Nephron progenitor cell (in vitro differentiated cells): ENCODE data around the gene PLA2G4E.

Source experiments
- DNase-seq: peaks from one replicate; pipeline ENCODE4 v3.0.0; 2021
- H3K27ac Mint-ChIP-seq: 2 replicates; pipeline ENCODE4 v1.8.0; 2021; ENCODE audit warnings: mild to moderate bottlenecking, moderate library complexity, mixed read lengths
- H3K27me3 Mint-ChIP-seq: 2 replicates; pipeline ENCODE4 v1.8.0; 2021; ENCODE audit warnings: mild to moderate bottlenecking, low read depth, mixed read lengths; ENCODE audit not compliant: poor library complexity
- H3K36me3 Mint-ChIP-seq: 2 replicates; pipeline ENCODE4 v1.8.0; 2021; ENCODE audit warnings: low read depth, mixed read lengths
- H3K4me1 Mint-ChIP-seq: 2 replicates; pipeline ENCODE4 v1.8.0; 2021; ENCODE audit warnings: mixed read lengths
- H3K4me3 Mint-ChIP-seq: 2 replicates; pipeline ENCODE4 v1.8.0; 2021; ENCODE audit warnings: mild to moderate bottlenecking, moderate library complexity, mixed read lengths
- H3K9me3 Mint-ChIP-seq: 2 replicates; pipeline ENCODE4 v1.8.0; 2021; ENCODE audit warnings: mild to moderate bottlenecking, moderate library complexity, mixed read lengths
- TF ChIP-seq, protein P1 (sequence below): fragments of 200-600 bp; sonication (generic); IDR thresholded peaks from 2 replicates; pipeline ENCODE4 v1.5.0; 2021; ENCODE audit warnings: antibody characterized with exemption

Gene PLA2G4E

DNA sequence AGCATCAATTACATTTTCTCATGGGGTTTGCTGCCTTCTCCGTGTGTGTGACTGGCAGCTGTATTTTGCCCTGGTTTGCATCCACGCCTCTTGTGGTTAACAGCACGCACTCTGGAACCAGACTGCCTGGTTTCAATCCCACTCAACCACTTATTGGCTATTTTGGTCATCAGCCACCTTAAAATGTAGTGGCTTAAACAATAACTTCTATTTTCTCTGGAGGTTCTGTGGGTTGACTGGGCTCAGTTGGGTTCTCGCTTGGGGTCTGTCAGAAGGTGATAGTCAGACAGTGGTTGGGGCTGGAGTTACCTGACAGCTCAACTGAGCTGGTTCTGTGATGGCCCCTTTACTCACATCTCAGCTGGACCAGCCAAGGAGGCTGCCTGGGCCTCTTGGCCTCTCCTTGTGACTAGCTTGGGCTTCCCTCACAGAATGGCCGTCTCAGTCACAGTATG lies 85.2 kb downstream of the PLA2G4E start:
- no peaks in the 10 kb centered on the region for H3K9me3 Mint-ChIP-seq
- H3K36me3 Mint-ChIP-seq = no peaks in the 10 kb centered on the region
- H3K27me3 Mint-ChIP-seq = no peaks in the 10 kb centered on the region
- H3K27ac Mint-ChIP-seq = no peak overlapping the region
- H3K4me3 Mint-ChIP-seq = no peak overlapping the region
- no peak for DNase-seq
- peaks cover 36% of the 10 kb centered on the region for H3K4me1 Mint-ChIP-seq
- TF ChIP-seq, protein P1, sequence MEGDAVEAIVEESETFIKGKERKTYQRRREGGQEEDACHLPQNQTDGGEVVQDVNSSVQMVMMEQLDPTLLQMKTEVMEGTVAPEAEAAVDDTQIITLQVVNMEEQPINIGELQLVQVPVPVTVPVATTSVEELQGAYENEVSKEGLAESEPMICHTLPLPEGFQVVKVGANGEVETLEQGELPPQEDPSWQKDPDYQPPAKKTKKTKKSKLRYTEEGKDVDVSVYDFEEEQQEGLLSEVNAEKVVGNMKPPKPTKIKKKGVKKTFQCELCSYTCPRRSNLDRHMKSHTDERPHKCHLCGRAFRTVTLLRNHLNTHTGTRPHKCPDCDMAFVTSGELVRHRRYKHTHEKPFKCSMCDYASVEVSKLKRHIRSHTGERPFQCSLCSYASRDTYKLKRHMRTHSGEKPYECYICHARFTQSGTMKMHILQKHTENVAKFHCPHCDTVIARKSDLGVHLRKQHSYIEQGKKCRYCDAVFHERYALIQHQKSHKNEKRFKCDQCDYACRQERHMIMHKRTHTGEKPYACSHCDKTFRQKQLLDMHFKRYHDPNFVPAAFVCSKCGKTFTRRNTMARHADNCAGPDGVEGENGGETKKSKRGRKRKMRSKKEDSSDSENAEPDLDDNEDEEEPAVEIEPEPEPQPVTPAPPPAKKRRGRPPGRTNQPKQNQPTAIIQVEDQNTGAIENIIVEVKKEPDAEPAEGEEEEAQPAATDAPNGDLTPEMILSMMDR = no peak

DNA sequence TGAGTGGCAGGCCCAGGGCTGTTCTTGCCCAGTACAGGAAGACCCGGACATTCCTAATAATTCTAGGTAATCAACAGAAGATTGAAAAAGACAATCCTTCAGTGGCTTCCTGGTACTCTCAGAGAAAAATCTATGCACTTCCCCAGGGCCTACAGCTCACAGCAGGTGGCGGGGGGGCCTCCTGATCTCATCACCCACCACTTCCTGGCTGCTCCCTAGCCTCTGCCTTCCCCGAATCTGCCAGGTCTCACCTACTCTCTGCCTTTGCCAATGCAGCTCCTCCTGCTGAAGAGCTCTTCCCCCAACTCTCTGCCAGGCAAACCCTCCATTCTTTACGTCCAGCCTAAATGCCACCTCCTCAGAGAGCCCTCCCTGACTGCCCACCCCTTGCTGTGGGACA lies 86.0 kb downstream of the PLA2G4E start:
- Mint-ChIP-seq H3K4me3 (no peak overlapping the region), H3K9me3 (no peaks in the 10 kb centered on the region), H3K4me1 (peaks cover 41% of the 10 kb centered on the region), H3K36me3 (no peaks in the 10 kb centered on the region), H3K27ac (peak overlapping the region; percentile 26), H3K27me3 (no peaks in the 10 kb centered on the region)
- no peak for DNase-seq
- TF ChIP-seq, protein P1 = no peak

DNA sequence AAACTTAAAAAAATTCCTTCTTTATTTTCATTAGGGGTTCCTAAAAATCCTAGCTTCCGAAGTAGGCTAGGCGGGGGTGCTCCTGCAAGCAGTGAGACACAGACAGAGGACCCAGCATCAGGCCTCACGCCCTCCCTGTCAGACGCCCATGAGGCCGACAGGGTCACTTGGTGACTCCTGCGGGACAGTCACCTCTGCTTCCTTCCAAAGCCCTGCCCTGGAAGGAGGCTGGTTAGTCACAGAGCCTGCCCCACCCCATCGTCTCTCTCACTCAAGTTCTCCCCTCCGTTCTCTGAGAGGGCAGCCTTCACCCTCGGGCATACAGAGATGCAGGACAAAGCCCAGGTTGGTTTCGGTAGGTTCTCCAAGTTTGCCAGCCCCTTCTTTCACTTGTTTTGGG lies 87.1 kb downstream of the PLA2G4E start:
- no peak overlapping the region for H3K27ac Mint-ChIP-seq
- no peaks in the 10 kb centered on the region for H3K27me3 Mint-ChIP-seq
- no peaks in the 10 kb centered on the region for H3K36me3 Mint-ChIP-seq
- no peak overlapping the region for H3K4me3 Mint-ChIP-seq
- TF ChIP-seq, protein P1 = no peak
- no peaks in the 10 kb centered on the region for H3K9me3 Mint-ChIP-seq
- DNase-seq = no peak
- H3K4me1 Mint-ChIP-seq = peaks cover 47% of the 10 kb centered on the region

DNA sequence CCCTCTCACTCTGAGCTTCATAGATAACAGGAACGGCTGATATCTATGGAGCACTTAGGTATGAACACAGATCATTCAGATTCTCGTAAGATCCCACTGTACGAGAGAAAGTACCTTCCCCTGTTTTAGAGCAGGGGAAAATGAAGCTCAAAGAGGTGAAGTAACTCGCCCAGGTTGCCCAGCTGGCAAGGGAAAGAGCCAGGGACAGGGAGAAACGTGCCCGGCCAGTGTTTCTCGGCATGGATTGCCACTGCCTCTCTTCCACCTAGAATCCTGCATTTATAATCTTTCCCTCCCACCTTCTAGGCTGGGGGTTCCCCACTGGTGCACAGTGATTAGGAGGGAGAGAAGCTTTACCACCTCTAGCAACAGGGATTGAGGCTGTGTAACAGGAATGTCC lies 87.5 kb downstream of the PLA2G4E start:
- no peaks in the 10 kb centered on the region for H3K27me3 Mint-ChIP-seq
- H3K4me3 Mint-ChIP-seq = no peak overlapping the region
- peaks cover 50% of the 10 kb centered on the region for H3K4me1 Mint-ChIP-seq
- H3K36me3 Mint-ChIP-seq = no peaks in the 10 kb centered on the region
- peak overlapping the region; percentile 83 for H3K27ac Mint-ChIP-seq
- TF ChIP-seq, protein P1 = no peak
- no peaks in the 10 kb centered on the region for H3K9me3 Mint-ChIP-seq
- DNase-seq = no peak

DNA sequence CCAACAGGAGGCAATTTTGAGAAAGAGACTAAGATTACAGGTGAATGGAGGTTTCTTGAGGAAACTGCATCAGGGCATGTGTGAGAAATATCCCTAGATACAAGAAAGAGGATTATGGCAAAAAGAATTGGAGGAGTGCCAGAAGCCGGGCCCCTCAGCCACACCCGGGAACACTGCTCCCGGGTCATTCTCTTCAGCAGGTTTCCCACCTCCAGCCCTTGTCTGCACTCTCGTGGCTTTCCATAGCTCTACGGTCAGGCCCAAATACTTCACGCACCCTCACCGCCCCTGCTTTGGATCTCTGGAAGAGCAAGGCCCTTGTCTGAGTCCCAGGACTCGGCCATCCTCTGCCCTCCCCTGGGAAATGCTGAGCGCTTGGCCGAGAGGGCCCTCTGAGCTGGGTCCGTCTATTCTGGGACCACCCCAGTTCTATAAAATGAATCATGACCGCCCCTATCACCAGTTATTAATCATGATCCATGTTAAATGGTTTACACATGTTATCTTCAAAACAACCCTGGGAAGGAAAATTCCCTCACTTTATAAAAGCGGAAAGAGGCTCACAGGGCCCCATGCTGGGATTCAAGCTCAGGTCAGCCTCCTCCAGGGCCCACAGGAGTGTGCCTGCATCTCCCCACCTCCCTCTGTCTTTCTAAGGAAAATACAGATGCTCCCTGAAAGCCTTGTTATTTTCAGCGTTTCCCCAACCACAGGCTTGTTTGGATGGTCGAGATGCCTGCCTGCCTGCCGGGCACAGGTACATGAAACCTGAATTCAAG lies 88.1 kb downstream of the PLA2G4E start:
- Mint-ChIP-seq H3K9me3 (no peaks in the 10 kb centered on the region), H3K4me1 (peaks cover 50% of the 10 kb centered on the region), H3K27me3 (no peaks in the 10 kb centered on the region), H3K27ac (peak overlapping the region; percentile 90), H3K4me3 (no peak overlapping the region), H3K36me3 (no peaks in the 10 kb centered on the region)
- no peak for DNase-seq
- TF ChIP-seq, protein P1 = no peak

DNA sequence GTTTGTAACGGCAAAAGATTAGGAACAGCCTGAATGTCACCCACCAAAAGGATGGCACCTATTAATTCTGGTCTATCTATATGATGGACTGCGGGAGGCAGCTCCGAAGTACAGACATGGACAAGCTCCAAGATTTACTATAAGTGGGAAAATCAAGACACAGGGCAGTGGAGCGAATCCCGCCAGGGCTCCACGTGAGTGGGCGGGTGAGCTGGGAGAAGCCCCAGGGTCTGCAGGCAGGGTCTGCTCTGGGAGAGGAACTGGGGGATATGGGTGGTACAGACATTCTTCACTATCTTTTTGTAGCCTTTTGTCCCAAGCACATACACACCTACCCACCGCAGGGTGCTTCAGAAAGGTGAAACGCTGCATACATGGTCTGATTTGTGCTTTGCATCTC lies 88.7 kb downstream of the PLA2G4E start:
- Mint-ChIP-seq H3K27ac (peak overlapping the region; percentile 90), H3K4me1 (peaks cover 50% of the 10 kb centered on the region), H3K36me3 (no peaks in the 10 kb centered on the region), H3K27me3 (no peaks in the 10 kb centered on the region), H3K4me3 (no peak overlapping the region), H3K9me3 (no peaks in the 10 kb centered on the region)
- TF ChIP-seq, protein P1 = no peak
- no peak for DNase-seq
